Measurements from ENCODE around the gene MEGF6. TPM values are rescaled to one million over a fixed set of nuclear protein-coding genes. Genes with fewer than 3 reads are reported as not detected.

Gene MEGF6
- total and polyA plus RNA-seq, 9 of the 15 experiments (the other 6 are each of a cell fraction or from before 2014, with no cell fraction given) = 0.03 to 1.7 (median 0.24) TPM; not detected in 3

DNA sequence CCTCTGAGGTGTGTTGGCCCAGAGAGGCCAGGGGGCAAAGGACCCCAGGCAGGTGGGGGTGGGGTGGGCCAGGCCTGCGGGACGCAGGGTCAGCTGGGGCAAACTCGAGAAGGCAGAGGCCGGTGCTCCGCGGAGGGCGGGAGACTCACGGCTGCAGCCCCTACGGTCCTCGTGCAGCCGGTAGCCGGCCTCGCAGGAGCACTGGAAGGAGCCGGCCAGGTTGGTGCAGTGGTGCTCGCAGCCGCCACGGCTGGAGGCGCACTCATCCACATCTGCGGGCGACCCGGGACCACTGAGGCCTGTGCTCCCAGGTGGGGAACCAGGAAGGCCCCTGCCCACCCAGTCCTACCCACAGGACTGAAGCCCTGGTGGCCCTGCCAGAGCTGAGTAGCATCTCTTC, 101.6 kb downstream of the MEGF6 start:
- Histone ChIP-seq H3K9me1 (ENCODE audit: control insufficient read depth, insufficient read depth, low read length) (no peaks in the 10 kb centered on the region), H3K9me3 (replicated peaks; ENCODE audit: control insufficient read depth, insufficient read depth, low read depth, low read length) (no peaks in the 10 kb centered on the region), H3K9ac (ENCODE audit: insufficient read depth in 1 of 2, low read depth in 2 of 2, low read length in 2 of 2) (no peak overlapping the region), H3K36me3 (ENCODE audit: control insufficient read depth, insufficient read depth, low read length) (no peaks in the 10 kb centered on the region), H3K4me3 (no peak overlapping the region), H3K27me3 (ENCODE audit: control insufficient read depth in 2 of 2, insufficient read depth in 2 of 2, low read length in 2 of 2) (peaks cover 2 to 50% of the 10 kb centered on the region in 2 experiments; a peak in 4 of 5 replicates), H4K20me1 (replicated peaks; ENCODE audit: control insufficient read depth, insufficient read depth, low read length) (peaks cover 14% of the 10 kb centered on the region; the same call in 1 of the 2 replicates), H3K79me2 (ENCODE audit: control insufficient read depth, insufficient read depth, low read length) (no peaks in the 10 kb centered on the region), H3K4me2 (ENCODE audit: insufficient read depth, low read length) (no peak overlapping the region), H3K4me1 (replicated peaks in 1 of 2; ENCODE audit: control insufficient read depth in 2 of 2, insufficient read depth in 2 of 2, low read length in 2 of 2) (peaks cover 0 to 35% of the 10 kb centered on the region in 2 experiments; a peak in 2 of 5 replicates), H2AFZ (ENCODE audit: low read depth, low read length) (no peak overlapping the region), H3K27ac (ENCODE audit: extremely low read depth, low read depth, low read length) (no peak overlapping the region)
- FAIRE-seq (no peak), ATAC-seq (no peak), DNase-seq (ENCODE audit: extremely low read depth in 1 of 4, low spot score in 3 of 4) (no peak)
- BruUV-seq (replicated peaks) = no TSS peak
- POLR2A ChIA-PET = no interaction called here
- in situ Hi-C loops (cut with MboI) (no loop called here), intact Hi-C loops (cut with micrococcal nuclease) (no loop called here)
- CTCF ChIA-PET (ENCODE audit: low intra/inter-chr PET ratio) = no interaction called here
- WGBS (ENCODE audit: insufficient coverage, low coverage, missing lambda C conversion rate) = under 1% methylated on average over 17 of the region's 21 CpGs
- TF ChIP-seq ZBTB17 (CRISPR knock-in tag; IDR thresholded peaks at IDR 0.05) = no peak
- no peak for TF ChIP-seq ATF7 (IDR thresholded peaks at IDR 0.05)
- no peak for TF ChIP-seq HCFC1 (IDR thresholded peaks at IDR 0.05; ENCODE audit: low read depth, low read length)
- TF ChIP-seq, protein P1, sequence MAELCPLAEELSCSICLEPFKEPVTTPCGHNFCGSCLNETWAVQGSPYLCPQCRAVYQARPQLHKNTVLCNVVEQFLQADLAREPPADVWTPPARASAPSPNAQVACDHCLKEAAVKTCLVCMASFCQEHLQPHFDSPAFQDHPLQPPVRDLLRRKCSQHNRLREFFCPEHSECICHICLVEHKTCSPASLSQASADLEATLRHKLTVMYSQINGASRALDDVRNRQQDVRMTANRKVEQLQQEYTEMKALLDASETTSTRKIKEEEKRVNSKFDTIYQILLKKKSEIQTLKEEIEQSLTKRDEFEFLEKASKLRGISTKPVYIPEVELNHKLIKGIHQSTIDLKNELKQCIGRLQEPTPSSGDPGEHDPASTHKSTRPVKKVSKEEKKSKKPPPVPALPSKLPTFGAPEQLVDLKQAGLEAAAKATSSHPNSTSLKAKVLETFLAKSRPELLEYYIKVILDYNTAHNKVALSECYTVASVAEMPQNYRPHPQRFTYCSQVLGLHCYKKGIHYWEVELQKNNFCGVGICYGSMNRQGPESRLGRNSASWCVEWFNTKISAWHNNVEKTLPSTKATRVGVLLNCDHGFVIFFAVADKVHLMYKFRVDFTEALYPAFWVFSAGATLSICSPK (IDR thresholded peaks at IDR 0.05; ENCODE audit: borderline replicate concordance) = no peak
- TF ChIP-seq, protein P2, sequence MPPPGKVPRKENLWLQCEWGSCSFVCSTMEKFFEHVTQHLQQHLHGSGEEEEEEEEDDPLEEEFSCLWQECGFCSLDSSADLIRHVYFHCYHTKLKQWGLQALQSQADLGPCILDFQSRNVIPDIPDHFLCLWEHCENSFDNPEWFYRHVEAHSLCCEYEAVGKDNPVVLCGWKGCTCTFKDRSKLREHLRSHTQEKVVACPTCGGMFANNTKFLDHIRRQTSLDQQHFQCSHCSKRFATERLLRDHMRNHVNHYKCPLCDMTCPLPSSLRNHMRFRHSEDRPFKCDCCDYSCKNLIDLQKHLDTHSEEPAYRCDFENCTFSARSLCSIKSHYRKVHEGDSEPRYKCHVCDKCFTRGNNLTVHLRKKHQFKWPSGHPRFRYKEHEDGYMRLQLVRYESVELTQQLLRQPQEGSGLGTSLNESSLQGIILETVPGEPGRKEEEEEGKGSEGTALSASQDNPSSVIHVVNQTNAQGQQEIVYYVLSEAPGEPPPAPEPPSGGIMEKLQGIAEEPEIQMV (tag; conservative IDR thresholded peaks at IDR 0.05; ENCODE audit: low read depth) = no peak
- TF ChIP-seq XRCC5 (IDR thresholded peaks at IDR 0.05; ENCODE audit: low read depth, low read length) = no peak
- TF ChIP-seq ZBTB1 (CRISPR knock-in tag; IDR thresholded peaks at IDR 0.05; ENCODE audit: borderline replicate concordance, low read depth) = no peak
- no peak for TF ChIP-seq SPI1 (IDR thresholded peaks at IDR 0.05; ENCODE audit: borderline replicate concordance, low read depth, low read length)

Data from K562 (cell line).